Right renal pelvis (tissue), 4 donors: ENCODE data around the gene IST1. TPM values are rescaled to one million over a fixed set of nuclear protein-coding genes. Genes with fewer than 3 reads are reported as not detected.
"Not testable (repeated sequence)": the region's sequence is repeated elsewhere in the genome, so short reads cannot be mapped to it uniquely, and the experiment has no call there.

Source experiments
- DNase-seq, 4 donors: peaks; one replicate each; pipeline ENCODE4 v3.0.0-alpha.2; 2013; ENCODE audit warnings: low read depth in 4 of 4, low spot score in 3 of 4, missing footprints in 1 of 4
- polyA plus RNA-seq, 4 donors: library from polyadenylated mRNA; unstranded; fragments of 120-200 nt; gene quantifications; one replicate each; pipeline ENCODE4 v1.2.1, GENCODE V29; 2013; ENCODE audit not compliant: insufficient read length in 4 of 4

IST1 gene
- polyA plus RNA-seq, 4 donors, result 253 to 320 (median 290) TPM

DNA sequence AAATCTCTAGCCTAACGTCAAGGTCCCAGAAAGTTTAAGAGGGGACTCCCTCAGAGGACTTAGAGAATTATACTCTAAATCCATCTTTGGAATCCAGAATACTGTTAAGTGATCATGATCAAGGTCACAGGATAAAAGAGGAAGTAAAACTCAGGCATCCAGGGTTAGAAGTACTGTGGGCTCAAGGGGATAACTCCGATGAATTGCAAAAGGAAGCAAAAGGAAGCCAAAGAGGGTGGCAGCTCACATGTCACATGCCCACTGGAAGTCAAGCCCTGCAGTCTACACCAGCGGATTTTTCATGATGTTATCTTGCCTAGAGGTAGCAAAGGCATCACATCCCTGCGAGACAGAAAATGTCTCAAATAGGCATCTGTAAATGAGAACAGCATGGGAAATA is 15.2 kb upstream of the IST1 start:
- DNase-seq, result no peak

DNA sequence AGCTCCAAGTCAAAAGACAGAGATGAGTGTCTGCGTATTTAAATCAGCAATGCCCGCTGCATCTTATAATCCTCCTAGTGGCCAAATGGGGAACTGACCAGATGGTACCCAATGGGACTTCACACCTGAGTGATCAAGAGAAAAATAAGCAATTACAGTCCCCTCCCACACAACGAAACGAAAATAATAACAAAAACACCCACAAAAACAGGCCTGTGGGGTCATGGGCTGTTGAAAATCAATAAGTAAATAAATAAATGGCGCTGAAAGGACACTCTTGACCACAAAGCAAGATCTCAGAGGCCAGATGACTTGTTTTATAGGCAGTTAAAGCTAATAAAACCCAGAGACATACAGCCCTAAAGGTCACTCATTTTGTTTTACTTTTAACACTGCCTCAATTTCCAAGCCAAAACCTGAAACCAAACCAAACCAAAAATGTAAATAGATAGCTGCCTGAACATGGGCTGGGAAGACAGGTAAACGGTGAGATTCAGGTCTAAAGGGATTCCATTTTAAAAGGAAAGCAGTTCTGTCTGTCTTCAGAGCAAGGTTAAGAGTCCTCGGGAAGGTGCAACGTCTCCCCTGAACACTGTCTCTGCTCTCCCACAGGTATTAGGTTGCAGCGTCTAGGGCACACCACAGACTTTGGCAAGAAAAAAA is 12.7 kb upstream of the IST1 start:
- DNase-seq, result peak; percentile 65 to 78 (median 73)

DNA sequence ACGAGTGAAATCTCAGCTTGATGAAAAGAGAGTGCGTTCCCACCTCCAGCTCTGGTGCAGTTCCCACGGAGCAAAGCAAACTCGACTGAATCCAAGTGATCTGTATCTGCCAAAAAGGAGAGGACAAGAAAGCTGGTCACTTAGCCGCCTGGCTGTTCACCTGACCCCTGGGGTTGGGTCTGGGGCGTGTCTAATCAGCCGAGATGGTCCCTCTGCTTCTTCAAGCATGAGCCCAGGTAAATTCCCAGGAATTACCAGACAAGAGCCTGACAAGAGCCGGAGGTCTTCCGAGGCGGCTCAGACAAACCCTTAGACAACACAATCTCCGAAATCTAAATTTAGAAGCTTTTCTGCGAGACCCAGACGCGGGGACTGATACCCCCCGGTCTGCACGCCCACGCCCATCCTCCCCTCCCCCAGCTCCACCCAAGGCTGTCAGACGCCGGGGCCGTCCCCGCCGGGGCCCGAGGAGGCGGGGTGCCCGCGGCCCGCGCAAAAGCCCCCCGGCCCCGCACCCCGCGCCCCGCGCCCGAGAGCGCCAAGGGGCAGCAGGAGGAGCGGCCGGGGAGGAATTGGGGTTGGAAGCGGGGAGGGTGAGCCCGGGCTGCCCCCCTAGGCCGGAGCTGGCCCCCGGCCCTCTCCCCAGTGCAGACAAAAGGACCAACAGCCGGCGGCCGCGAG is 12.0 kb upstream of the IST1 start:
- DNase-seq, result peak; percentile 11 to 30 (median 22)

DNA sequence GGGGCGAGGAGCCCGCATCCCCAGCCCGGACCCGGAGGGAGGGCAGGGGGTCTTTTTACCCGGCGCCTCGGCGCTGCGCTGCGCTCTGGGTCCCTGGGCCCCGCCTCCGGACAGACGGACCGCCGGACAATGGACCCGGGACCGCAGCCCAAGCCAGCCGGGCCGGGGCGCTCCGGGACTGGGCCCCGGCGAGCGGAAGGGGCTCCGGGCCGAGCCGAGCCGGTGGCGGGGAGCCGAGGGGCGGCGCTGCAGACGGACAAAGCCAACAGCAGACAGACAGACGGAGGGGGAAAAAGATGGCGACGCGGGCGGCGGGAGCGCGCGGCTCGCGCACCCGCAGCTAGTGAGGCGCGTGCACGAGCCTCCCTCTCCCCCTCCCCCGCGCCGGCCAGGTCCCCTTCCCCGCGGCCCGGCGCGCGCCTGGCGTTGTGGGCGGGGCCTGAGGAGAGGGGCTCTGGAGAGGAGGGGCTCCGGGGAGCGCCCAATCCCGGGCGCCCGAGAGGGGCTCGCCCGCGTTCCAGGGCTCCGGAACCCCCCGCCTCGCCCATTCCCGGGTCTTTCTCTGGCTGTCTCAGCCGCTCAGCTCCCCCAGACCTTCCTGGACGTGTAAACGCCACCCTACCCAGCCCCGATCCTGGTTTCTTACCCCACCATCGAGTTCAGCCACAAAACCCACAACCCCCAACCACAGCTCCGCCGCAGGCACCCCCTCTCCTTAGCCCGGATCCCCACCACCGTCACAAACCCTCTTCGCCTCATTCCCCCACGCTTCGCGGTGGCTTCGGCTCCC is 11.3 kb upstream of the IST1 start, which contains the start of gene ZNF821:
ZNF821 (minus strand) TSS at position 334 of the 790 bp plus-strand sequence. CDS start 4,236 bp downstream, outside the sequence.
- DNase-seq, result peak; percentile 71 to 86 (median 82)

DNA sequence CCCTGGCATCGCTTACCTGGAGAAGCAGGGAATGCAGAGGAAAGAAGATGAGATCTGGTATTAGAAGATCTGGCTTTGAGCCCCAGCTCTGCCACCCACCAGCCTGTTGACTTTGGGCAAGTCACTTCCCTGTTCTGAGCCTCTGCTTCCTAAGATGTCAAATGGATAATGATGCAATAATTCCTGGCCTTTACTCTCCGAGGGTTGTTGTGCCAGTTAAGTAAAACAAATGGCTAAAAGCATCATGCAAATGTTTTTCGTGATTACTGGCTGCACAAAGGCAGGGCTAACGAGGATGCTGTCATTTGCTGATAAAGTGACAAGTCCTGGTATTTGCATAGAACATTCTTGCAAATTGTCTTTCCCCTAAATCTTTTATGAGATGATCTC is 10.1 kb upstream of the IST1 start:
- DNase-seq, result no peak

DNA sequence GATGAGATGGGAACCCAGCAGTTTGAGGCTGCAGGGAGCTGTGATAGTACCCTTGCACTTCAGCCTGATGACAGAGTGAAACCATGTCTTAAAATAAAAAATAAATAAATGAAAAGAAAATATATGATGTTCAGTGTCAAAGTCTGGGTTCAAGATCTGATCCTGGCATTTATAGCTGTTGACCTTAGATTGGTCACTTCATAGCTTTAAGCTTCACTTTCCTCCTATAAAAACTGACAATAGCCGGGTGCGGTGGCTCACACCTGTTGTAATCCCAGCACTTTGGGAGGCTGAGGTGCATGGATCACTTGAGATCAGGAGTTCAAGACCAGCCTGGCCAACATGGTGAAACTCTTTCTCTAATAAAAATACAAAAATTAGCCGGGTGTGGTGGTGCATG is 6.2 kb upstream of the IST1 start:
- DNase-seq, result no peak

DNA sequence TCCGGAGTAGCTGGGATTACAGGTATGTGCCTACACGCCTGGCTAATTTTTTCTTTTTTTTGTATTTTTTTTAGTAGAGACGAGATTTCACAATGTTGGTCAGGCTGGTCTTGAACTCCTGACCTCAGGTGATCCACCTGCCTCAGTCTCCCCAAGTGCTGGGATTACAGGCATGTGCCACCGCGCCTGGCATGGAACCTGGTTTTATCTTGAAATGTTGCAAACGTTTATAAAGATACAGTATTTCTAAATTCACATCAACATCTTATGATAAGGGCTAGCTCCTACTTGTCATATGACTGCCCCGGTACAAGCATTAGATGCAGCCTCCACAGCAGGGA is 1.5 kb upstream of the IST1 start:
- no peak for DNase-seq

DNA sequence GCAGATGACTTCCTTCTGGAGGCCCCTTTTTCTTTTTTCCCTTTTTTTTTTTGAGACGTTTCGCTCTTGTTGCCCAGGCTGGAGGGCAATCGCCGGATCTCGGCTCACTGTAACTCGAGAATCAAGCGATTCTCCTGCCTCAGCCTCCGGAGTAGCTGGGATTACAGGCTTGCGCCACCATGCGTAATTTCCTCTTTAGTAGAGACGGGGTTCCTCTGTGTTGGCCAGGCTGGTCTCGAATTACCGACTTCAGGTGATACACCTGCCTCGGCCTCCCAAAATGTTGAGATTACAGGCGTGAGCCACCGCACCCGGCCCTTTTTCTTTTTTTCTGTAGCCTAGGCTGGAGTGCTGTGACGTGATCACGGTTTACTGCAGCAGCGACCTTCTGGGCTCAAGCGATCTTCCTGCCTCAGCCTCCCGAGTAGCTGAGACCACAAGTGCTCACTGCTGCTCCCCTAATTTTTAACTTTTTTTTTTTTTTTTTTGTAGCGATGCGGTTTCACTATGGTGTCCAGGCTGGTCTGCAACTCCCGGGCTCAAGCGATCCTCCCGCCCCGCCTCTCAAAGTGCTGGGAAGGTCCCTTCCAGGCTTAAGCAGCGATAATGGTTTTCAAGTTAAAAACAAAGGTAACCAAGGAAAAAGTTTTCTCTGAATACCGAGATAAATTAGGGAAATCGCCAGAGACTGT is 956 bp upstream of the IST1 start:
- peak; percentile 12 to 34 (median 33) for DNase-seq

DNA sequence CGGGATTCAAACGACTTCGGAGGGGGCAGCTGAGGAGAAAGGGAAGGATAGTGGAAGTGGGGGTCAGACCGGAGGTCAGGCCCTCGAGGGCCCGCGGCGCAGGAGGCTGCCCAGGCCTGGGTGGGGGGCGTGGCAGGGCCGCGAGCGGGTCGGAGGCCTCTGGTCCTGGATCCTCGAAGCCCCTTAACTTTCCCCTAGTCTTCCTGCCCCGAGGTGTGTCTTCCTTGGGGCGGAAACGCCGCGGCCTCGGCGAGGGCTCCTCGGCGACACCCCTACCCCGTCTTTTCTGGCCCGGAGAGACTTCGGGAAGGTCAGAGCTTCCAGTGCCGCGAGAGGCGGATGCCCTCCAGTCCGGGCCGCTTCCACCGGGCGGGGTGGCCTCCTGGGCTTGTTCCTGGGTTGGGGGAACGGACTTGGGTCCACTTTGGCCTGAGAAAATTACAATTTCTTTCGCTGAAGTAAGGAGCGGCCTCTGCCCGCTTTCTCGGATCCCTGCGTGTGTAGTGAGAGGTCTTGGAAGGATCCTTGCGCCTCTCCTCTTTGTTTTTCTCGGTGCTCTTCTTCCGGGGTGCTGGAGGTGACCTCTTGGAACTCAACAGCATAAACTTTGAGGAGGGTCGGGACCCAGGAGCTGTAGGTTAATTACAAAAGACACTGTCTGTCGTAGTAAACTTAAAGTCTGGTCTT is 491 bp downstream of the IST1 start:
- peak; percentile 10 to 50 (median 22) for DNase-seq

DNA sequence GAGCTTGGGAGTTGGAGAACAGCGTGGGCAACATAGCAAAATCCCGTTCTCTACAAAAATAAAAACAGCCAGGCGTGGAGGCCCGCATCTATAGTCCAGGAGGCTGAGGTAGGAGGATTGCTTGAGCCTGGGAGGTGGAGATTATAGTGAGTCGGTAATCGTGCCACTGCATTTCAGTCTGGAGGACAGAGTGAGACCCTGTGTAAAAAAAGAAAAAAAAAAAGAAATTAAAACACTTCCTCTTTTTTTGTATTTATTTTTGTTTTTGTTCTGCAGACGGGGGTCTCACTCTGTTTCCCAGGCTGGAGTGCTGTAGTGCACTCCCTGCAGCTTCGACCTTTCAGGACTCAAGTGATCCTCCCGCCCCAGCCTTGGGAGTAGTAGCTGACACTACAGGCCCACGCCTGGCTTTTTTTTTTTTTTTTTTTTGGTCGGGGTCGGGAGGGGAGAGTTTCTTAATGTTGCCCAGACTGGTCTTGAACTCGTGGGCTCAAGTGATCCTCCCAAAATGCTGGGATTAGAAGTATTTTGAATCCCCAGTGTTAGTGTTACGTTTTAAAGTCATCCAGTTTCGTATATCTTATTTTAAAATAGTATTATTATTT is 1.5 kb downstream of the IST1 start:
- no peak for DNase-seq

DNA sequence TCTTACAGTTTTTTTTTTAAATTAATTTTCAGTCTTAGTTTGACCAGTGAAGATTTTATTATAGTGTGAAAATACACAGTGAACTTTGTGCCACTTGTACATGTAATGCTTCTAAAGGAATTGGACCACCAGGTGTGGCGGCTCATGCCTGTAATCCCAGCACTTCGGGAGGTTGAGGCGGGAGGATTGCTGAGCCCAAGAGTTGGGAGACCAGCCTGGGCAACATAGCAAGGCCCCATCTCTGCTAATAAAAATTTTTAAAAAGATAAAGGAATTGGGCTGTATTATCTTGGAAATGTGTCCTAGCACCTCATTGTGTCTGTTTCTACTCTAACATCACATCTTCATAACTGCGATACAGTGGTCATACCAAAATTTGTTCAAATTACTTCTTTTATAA is 3.8 kb downstream of the IST1 start:
- DNase-seq, result no peak

DNA sequence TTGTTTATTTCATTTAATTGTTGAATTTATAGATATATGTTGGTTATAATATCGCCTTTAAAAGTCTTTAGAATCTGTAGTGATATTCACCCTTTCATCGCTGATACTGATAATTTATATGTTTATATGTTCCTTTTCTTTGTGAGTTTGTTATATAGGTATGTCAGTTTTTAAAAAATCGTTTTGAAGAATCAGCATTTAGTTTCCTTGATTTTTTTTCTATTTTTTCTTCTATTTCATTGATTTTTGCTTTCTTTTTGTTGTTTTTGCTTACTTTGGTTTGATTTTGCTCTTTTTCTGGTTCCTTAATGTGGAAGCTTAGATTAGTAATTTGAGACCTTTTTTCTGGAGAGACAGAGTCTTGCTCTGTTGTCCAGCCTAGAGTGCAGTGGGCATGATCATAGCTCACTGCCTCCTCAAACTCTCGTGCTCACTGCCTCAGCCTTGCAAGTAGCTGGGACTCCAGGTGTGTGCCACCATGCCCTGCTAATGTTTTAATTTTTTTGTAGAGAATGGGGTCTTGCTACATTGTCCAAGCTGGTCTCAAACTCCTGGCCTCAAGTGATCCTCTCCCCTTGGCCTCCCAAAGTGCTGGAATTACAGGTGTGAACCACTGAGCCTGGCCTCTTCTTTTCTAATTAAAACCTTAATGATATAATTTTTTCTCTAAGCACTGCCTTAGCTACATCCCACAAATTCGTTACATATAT is 7.5 kb downstream of the IST1 start:
- no peak for DNase-seq

DNA sequence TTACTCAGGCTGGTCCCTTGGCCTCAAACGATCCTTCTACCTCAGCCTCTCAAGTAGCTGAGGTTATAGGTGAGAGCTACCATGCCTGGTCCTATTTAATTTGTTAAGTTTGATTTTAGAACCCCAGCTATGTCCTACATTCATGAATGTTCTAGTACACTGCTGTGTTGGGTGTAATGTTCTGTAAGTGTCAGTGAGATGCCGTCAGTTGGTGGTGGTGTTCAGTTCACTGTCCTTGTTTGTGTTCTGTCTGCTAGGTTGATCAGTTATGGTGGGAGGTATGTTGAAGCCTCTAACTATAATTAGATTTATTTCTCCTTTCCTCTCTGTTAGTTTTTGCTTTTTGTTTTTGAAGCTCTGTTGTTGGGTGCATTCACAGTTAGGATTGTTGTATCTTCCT is 8.3 kb downstream of the IST1 start:
- DNase-seq, result no peak

DNA sequence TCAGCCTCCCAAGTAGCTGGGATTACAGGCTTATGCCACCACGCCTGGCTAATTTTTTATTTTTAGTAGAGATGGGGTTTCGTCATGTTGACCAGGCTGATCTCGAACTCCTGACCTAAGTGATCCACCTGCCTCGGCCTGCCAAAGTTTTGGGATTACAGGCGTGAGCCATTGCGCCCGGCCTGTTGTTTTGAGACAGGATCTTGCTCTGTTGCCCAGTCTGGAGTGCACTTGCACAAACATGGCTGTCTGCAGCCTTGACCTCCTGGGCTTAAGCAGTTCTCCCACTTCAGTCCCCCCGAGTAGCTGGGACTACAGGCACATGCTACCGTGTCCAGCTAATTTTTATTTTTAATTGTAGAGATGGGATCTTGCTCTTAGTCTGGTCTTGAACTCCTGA is 8.9 kb downstream of the IST1 start:
- no peak for DNase-seq

DNA sequence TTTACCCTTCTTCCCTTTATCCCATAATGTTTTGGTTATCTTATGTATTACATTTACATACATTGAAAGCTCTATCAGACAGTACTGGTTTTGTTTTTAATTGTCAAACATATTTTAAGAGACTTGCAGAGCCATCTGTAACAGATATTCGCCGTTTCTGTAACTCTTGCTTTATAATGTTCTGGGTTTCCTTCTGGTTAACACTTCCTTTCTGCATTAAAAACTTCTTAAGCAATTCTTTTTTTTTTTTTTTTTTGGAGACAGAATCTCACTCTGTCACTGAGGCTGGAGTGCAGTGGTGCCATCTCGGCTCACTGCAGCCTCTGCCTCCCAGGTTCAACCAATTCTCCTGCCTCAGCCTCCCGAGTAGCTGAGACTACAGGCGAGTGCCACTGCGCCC is 10.4 kb downstream of the IST1 start:
- DNase-seq, result not testable (repeated sequence)

DNA sequence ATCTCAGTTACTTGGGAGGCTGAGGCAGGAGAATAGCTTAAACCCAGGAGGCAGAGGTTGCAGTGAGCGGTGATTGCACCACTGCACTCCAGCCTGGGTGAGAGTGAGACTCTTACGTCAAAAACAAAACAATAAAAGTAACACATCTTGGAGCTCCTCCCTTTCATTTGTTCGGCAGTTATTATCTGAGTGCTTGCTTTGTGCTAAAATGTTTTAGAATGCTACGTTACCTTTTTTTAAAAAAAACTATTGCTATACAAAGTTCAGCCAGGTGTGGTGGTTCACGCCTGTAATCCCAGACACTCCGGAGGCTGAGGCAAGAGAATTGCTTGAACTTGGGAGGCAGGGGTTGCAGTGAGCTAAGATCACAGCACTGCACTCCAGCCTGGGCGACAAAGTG is 15.8 kb downstream of the IST1 start:
- no peak for DNase-seq

DNA sequence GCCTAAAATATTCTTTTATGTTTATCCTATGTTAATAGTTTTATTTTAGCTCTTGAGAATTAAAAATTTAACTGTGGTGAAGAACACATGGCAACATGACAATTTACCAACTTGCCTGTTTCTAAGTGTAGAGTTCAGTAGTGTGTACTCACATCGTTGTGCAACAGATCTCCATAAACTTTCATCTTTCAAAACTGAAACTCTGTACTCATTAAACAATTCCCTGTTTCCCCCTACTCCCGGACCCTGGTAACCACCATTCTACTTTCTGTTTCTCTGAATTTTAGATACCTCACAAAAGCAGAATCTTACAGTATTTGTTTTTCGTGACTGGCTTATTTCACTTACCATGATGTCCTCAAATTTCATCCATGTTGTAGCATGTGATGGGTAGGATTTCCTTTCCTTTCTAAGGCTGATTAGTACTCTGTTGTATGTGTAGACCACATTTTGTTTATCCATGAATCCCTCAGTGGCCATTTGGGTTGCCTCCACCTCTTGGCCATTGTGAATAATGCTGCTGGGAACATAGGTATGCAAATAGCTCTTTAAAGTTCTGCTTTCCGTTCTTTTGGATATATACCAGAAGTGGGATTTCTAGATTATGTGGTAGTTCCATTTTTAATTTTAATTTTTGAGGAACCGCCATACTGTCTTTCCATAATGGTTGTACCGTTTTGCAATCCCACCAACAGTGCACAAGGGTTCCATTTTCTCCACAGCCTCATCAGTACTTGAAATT is 17.4 kb downstream of the IST1 start:
- no peak for DNase-seq

DNA sequence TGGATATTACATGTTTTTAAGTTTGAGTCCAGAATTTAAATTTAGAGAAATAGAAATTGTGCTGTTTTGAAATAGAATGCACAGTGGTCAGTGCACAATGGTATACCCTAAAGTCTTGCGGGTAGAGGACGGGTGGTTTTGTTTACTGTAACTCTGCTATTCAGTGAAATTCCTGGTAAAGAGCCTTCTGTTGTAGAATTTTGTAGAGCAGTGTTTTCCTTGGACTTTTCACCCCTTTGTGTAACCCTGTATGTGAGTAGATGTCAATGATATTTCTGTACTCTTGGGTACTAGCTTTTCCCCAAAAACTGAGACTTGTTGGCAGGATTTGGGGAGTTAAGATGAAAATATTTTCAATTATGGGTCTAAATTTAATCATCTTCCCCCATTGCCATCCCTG is 19.5 kb downstream of the IST1 start:
- no peak for DNase-seq

DNA sequence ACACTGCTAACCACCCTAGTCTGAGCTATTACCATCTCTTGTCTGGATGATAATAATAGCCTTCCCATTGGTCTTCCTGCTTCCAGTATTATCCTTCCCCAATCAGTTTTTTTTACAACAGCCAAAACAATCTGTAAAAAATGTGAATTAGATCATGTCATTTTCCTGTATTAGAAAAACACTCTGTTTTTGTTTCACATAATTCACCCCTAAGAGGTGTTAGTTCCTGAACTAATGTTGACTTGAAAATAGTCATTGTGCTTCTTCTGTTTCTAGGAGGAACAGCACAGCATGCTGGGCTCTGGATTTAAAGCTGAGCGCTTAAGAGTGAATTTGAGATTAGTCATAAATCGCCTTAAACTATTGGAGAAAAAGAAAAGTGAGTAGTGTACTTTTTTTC is 20.0 kb downstream of the IST1 start:
- DNase-seq, result no peak
